Embryonic facial prominence (tissue), 1 donor: ENCODE data around the gene PSMD14.

ENCODE experiments used
- DNase-seq: peaks from one replicate; pipeline ENCODE4 v3.0.0-alpha.2; 2016; ENCODE audit errors: extremely low spot score

The PSMD14 gene

GRCh38 chr2:161419638-161420190 is 111.5 kb downstream of the PSMD14 start:
- no peak for DNase-seq

- no peak for DNase-seq
Observed at GRCh38 chr2:161420406-161421074, 112.3 kb downstream of the PSMD14 start.

GRCh38 chr2:161421686-161422085 is 113.5 kb downstream of the PSMD14 start:
- DNase-seq = no peak

GRCh38 chr2:161422816-161423403 is 114.7 kb downstream of the PSMD14 start:
- DNase-seq = no peak

- no peak for DNase-seq
Observed at GRCh38 chr2:161423421-161424393, 115.5 kb downstream of the PSMD14 start.

GRCh38 chr2:161424394-161424769 is 116.2 kb downstream of the PSMD14 start:
- DNase-seq = no peak

- DNase-seq = no peak
Observed at GRCh38 chr2:161424891-161425727, 116.9 kb downstream of the PSMD14 start.

GRCh38 chr2:161425728-161426454 is 117.7 kb downstream of the PSMD14 start:
- no peak for DNase-seq

GRCh38 chr2:161426455-161426921 is 118.3 kb downstream of the PSMD14 start:
- no peak for DNase-seq

- no peak for DNase-seq
Observed at GRCh38 chr2:161426922-161427663, 118.9 kb downstream of the PSMD14 start.

GRCh38 chr2:161427664-161428587 is 119.7 kb downstream of the PSMD14 start:
- DNase-seq = no peak

- no peak for DNase-seq
Observed at GRCh38 chr2:161430386-161430785, 122.2 kb downstream of the PSMD14 start.

GRCh38 chr2:161432107-161432506 is 123.9 kb downstream of the PSMD14 start:
- no peak for DNase-seq

- DNase-seq = no peak
Observed at GRCh38 chr2:161434118-161434517, 125.9 kb downstream of the PSMD14 start.

- no peak for DNase-seq
Observed at GRCh38 chr2:161436411-161436810, 128.2 kb downstream of the PSMD14 start.

- DNase-seq = no peak
Observed at GRCh38 chr2:161438598-161438997, 130.4 kb downstream of the PSMD14 start.

- DNase-seq = no peak
Observed at GRCh38 chr2:161445097-161445496, 136.9 kb downstream of the PSMD14 start.

GRCh38 chr2:161448431-161448830 is 140.2 kb downstream of the PSMD14 start:
- no peak for DNase-seq
